Nephron (organoid): Measurements from ENCODE around the gene ITPK1.

ENCODE experiments used
- H3K27ac Mint-ChIP-seq, 3 experiments: 2 replicates each; pipeline ENCODE4 v1.8.0; 2020; ENCODE audit warnings: mixed read lengths in 3 of 3, mild to moderate bottlenecking in 2 of 3, moderate library complexity in 1 of 3
- H3K27me3 Mint-ChIP-seq: 2 replicates; pipeline ENCODE4 v1.8.0; 2021; ENCODE audit warnings: low read depth, mild to moderate bottlenecking, moderate library complexity, mixed read lengths
- H3K36me3 Mint-ChIP-seq: 2 replicates; pipeline ENCODE4 v1.8.0; 2020; ENCODE audit warnings: low read depth, mixed read lengths
- H3K4me1 Mint-ChIP-seq: 2 replicates; pipeline ENCODE4 v1.8.0; 2020; ENCODE audit warnings: mixed read lengths
- H3K4me3 Mint-ChIP-seq, 3 experiments: 2 replicates each; pipeline ENCODE4 v1.8.0; 2020; ENCODE audit warnings: mild to moderate bottlenecking in 3 of 3, mixed read lengths in 3 of 3, moderate library complexity in 2 of 3
- H3K9me3 Mint-ChIP-seq: 2 replicates; pipeline ENCODE4 v1.8.0; 2020; ENCODE audit warnings: mixed read lengths
- TF ChIP-seq, protein P1 (sequence below), 3 experiments: fragments of 200-600 bp; sonication (generic); IDR thresholded peaks; one replicate each; pipeline ENCODE4 v1.5.0; 2021; ENCODE audit warnings: antibody characterized with exemption in 3 of 3; ENCODE audit not compliant: unreplicated experiment in 3 of 3

Gene ITPK1

DNA sequence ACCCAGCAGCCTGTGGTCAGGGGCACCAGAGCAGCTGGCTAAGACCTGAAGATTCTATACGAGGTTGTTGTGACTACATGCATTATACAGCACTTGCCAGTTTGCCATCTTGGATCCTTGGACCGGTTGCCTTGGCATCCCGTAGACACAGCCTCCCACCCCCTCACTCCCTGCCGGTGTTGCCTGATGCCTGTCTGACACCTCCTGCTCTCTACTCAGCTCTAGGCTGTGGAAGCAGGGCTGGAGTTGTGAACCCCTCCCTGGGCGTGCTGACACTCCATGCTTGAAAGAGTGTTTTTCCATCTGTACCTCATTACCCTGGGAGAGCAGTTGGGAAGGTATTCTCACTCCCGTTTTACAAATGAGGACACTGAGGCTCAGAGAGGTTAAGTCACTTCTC lies 190.3 kb downstream of the ITPK1 start:
- peaks cover 61% of the 10 kb centered on the region for H3K27me3 Mint-ChIP-seq
- H3K4me3 Mint-ChIP-seq = no peak overlapping the region
- peaks cover 6% of the 10 kb centered on the region for H3K4me1 Mint-ChIP-seq
- TF ChIP-seq, protein P1, sequence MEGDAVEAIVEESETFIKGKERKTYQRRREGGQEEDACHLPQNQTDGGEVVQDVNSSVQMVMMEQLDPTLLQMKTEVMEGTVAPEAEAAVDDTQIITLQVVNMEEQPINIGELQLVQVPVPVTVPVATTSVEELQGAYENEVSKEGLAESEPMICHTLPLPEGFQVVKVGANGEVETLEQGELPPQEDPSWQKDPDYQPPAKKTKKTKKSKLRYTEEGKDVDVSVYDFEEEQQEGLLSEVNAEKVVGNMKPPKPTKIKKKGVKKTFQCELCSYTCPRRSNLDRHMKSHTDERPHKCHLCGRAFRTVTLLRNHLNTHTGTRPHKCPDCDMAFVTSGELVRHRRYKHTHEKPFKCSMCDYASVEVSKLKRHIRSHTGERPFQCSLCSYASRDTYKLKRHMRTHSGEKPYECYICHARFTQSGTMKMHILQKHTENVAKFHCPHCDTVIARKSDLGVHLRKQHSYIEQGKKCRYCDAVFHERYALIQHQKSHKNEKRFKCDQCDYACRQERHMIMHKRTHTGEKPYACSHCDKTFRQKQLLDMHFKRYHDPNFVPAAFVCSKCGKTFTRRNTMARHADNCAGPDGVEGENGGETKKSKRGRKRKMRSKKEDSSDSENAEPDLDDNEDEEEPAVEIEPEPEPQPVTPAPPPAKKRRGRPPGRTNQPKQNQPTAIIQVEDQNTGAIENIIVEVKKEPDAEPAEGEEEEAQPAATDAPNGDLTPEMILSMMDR (IDR thresholded peaks at IDR 0.05; ENCODE audit: unreplicated experiment in 3 of 3) = no peak
- no peaks in the 10 kb centered on the region for H3K9me3 Mint-ChIP-seq
- no peak overlapping the region for H3K27ac Mint-ChIP-seq
- H3K36me3 Mint-ChIP-seq = no peaks in the 10 kb centered on the region

DNA sequence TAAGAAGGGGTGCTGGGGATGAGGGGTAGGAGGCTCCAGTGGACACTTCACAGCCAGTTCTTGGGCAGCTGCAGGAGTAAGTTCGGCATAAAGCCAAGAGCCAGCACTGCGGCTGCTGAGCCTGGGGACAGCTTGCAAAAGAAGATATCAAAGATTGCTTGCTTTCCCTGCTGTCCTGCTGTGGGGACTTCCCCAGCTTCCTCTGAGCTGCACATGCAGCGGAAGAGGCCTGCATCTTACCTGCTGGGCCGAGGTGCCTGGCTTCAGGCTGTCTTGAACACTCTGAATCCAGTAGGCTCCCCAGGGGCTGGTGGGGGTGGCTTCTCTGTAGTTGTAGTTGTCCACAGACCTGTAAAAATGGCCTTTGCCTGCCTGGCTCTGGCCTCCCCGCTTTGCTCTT lies 191.5 kb downstream of the ITPK1 start:
- H3K27me3 Mint-ChIP-seq = peaks cover 73% of the 10 kb centered on the region
- H3K4me1 Mint-ChIP-seq = peaks cover 6% of the 10 kb centered on the region
- H3K36me3 Mint-ChIP-seq = no peaks in the 10 kb centered on the region
- TF ChIP-seq, protein P1 (IDR thresholded peaks at IDR 0.05; ENCODE audit: unreplicated experiment in 3 of 3) = no peak
- H3K27ac Mint-ChIP-seq = no peak overlapping the region
- H3K4me3 Mint-ChIP-seq = peak overlapping the region in 1 of 3 experiments; percentile 49
- H3K9me3 Mint-ChIP-seq = no peaks in the 10 kb centered on the region

DNA sequence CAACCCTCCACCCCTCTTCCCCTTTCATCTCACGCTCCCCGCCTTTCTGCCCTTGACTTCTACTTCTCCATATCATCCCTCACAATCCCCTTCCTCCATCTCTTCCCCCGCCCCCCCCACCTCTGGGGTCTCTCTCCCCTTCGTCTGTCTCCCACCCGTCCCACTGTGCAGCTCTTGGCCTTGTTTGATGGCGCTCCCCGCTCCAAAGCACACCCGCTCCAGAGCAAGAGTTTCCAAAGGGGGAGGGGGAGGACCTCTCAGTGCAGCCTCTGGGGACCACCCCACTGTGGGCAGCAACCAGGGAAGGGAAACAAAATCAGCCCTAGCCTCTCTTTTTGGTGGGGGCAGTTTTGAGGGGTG lies 192.0 kb downstream of the ITPK1 start:
- Mint-ChIP-seq H3K27me3 (peaks cover 73% of the 10 kb centered on the region), H3K4me3 (peak overlapping the region in 1 of 3 experiments; percentile 42), H3K4me1 (peaks cover 6% of the 10 kb centered on the region), H3K9me3 (no peaks in the 10 kb centered on the region), H3K27ac (no peak overlapping the region), H3K36me3 (no peaks in the 10 kb centered on the region)
- TF ChIP-seq, protein P1 (IDR thresholded peaks at IDR 0.05; ENCODE audit: unreplicated experiment in 3 of 3) = no peak

DNA sequence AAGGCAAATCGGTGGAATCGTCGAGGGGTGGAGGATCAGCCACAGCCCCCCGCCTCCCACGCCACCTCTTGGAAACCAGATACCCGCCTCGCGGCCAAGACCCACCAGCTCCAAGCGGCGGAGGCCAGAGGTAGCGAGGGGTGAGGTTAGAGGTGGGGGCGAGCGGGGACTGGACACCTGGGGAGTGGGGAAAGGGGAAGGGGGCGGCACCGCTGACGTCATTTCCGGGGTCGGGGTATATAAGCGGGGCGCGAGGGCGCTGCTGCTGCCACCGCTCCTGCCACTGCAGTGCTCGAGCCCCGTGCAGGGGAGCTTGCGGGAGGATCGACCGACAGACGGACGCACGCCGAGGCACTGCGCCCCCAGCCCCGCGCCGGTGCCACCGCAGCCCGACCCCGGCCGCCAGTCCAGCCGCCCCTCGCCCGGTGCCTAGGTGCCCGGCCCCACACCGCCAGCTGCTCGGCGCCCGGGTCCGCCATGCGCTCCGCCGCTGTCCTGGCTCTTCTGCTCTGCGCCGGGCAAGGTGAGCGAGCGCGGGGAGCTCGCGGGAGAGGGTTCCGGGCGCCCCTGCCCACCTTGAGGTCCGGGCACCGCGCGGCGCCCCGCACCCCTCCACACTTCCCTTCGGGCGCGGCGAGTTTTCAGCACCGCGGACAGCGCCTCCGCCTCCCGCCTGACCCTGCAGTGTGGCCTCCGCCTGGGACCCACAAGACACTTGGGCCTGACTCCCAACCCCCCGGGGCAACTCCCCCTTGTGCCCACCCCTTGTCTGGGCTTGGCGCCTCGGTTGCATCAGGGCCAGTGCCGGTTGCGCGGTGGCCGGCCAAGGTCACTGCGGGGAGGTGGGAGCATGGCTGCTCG lies 192.6 kb downstream of the ITPK1 start, which contains the start of gene CHGA:
Gene CHGA (plus strand): TSS at position 268 of the 861 bp plus-strand sequence. CDS start 210 bp downstream, at position 478.
- Mint-ChIP-seq H3K9me3 (no peaks in the 10 kb centered on the region), H3K27ac (no peak within 1 kb of the TSS), H3K4me3 (peak within 1 kb of the TSS; percentile 76 to 77 (median 77)), H3K27me3 (peaks cover 77% of the 10 kb centered on the region), H3K4me1 (peaks cover 6% of the 10 kb centered on the region), H3K36me3 (no peaks in the 10 kb centered on the region)
- TF ChIP-seq, protein P1 (IDR thresholded peaks at IDR 0.05; ENCODE audit: unreplicated experiment in 3 of 3) = no peak

DNA sequence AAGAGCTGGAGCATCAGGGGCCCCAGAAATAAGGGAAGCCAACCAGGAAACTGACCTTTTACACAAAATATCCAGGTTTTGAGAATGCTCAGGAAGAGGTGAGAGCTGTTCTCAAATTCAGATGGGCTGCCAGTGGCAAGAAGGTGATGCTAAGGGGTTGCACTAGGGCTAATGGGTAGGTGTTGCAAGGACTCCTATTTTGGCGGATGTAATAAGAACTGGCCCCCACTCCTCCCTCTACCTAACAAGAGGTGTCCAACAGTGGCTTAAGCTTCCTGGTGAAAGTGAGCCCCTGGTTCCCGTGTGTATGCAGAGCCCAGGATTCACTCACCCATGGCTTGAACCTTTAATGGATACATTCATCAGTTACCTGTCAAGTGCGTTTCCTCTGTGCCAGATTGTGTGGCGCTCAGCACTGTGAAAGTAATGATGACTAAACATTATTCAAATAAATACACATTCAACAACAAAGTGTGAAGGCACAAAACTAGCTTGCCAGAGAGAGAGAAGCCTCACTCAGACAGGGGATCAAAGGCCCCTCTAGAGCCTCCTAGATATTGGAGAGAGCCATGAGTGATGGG lies 193.5 kb downstream of the ITPK1 start:
- Mint-ChIP-seq H3K4me1 (peaks cover 6% of the 10 kb centered on the region), H3K4me3 (peak overlapping the region; percentile 76 to 77 (median 77)), H3K36me3 (no peaks in the 10 kb centered on the region), H3K27me3 (peaks cover 77% of the 10 kb centered on the region), H3K9me3 (no peaks in the 10 kb centered on the region), H3K27ac (no peak overlapping the region)
- TF ChIP-seq, protein P1 (IDR thresholded peaks at IDR 0.05; ENCODE audit: unreplicated experiment in 3 of 3) = no peak
